NCI-H1048 (cell line): ENCODE measurements around the gene TRMU.

Experiments used
- DNase-seq: peaks from one replicate; lab custom pipeline; 2025; lab: John Stamatoyannopoulos, UW

The TRMU gene

DNA sequence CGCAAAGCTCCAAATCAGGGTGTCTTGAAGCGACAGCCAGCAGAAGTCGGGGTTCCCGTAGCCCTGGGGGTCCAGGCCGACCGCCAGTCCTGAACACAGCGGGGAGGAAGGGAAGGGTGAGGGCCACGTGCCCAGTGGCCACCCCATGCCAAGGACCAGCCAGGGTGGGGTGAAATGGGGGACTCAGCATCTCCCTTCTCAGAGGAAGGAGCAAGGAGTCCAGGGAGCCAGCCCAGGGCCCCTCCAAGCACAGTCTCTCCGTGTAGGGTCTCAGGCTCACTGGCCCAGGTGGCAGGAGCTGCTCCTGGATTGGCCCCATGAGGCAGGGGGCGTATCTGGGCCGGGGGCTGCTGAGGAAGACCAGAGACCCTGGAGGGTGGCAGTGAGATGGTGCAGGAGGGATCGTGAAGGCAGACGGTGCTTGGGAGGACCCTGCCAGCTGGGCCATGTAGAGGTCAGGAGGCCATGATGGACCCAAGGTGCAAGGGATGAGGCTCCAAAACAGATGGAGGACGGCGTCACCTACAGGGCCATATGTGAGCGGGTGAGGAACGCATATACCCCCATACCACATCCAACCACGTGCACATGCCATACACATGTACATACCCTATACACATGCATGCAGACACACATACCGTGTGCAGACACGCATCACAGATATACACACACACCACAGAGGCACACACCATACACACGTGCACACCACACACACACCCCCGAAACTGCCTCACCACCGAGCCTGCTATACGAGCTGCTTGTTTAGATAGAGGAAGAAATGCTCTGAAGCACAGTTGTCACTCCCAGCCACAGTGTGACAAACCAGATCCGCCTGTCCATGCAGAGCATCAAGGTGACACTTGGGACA is 34.4 kb downstream of the TRMU start:
- DNase-seq = no peak

DNA sequence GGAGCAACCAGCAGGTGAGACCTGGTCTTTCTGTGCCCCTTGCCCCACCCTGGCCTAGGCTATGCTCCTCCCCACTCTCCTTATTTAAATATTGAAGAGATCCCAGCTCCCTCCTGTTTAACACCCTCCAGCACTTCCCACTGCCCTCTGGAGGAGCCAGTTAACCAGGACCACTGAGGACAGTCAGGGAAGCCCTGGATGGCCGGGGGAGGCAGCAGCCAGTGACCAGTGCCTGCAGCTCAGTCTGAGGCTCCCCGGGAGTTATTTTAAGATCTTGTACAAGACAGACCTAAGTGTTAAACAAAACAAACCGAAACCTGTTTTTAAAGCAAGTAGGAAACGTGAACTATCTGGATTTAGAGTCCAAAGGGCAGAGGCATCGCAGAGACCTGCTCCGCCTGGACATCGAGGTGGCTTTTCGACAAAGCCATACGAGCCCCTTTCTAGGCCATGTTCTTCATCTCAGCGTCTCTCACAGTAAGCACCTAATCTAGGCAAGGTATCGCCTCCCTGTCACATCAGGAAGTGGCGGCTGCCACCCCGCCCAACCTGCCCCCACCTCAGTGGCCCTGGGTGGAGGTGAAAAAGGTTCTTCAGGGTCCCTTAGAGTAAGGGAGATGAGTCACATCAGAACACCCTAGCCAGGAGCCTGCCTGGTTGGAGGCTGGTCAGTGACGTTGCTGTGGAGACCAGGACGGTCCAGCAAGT is 35.2 kb downstream of the TRMU start:
- DNase-seq = no peak

DNA sequence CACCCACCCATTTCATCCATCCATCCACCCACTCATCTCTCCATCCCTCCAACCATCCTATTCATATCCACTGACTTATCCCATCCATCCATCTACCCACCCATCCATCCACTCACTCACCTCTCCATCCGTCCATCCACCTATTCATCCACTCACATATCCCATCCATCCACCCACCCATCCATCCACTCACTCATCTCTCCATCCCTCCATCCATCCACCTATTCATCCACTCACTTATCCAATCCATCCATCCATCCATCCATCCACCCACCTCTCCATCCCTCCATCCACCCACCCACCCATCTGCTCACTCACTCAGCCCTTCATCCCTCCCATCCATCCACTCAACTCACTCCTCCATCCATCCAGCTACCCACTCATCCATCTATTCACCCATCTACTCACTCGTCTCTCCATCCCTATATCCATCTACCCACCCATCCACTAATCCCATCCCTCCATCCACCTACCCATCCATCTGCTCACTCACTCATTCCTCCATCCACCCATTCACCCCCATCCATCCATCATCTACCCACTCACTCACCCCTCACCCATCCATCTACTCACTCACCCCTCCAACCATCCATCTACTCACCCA is 36.2 kb downstream of the TRMU start:
- DNase-seq = no peak

DNA sequence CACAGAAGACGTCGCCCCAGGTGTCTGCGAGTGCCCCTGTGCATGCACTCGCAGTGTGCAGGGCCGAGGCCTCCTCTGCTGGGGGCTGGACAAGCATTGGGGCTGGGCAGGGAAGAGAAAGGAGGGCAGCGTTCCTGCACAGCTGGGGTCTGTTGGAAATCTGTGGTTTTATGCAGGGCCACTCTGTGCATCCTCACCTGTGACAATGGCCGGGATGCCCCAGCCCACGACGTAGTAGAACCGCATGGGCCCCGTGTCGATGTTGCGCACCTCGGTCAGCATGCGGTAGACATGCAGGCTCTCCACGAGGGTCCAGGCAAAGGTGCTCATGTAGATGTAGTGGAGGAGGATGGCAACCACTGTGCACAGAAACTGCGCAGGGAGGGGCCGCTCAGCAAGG is 37.2 kb downstream of the TRMU start:
- DNase-seq = no peak

DNA sequence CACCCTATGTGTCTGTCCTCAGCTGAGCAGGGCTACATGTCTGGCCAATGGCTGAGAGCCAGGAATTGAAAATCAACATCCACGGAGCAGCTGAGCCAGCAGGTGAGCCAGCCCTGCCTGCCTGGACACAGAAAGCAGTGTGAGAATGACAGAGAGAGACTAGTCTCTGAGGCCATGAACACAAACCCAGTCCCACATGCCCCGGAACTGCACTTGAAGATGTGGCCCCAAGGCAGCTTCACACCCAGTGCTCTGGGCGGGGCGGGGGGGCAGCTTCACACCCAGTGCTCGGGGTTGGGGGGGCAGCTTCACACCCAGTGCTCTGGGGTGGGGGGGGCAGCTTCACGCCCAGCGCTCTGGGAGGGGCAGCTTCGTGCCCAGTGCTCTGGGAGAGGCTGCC is 37.6 kb downstream of the TRMU start:
- no peak for DNase-seq

DNA sequence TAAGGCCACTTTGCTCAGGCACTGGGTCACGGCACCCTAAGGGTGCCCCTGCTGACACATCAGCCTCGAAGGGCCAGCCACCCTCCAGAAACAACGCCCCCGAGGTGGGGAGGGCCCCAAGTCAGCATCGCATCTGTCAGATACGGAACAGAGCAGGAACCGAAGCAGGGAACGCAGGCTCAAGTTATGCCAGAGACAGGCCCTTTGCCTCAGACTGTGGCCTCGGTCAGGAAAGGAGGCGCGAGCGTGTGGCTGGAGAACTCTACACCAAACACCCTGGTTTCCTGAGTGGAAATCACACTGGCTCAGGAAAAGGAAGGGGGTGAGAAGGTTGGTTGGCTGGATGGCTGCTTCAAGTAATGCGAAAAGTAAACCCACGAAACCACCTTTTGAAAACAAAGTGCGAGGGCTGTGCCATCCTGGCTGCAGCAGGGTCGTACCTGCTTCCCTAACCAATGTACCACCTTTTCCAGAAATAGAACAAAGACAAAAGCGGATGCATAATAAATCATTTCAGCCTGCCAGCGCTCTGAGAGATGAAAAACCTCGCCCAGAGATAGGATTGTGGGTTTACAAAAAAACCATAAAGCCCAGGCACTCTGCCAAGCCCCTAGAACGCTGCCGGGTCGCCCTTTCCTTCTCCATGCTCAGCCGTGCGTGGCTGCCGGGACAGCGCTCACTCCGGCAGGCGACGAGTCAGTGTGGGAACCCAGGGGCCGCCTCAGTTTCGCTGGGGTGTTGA is 38.6 kb downstream of the TRMU start:
- DNase-seq = no peak

DNA sequence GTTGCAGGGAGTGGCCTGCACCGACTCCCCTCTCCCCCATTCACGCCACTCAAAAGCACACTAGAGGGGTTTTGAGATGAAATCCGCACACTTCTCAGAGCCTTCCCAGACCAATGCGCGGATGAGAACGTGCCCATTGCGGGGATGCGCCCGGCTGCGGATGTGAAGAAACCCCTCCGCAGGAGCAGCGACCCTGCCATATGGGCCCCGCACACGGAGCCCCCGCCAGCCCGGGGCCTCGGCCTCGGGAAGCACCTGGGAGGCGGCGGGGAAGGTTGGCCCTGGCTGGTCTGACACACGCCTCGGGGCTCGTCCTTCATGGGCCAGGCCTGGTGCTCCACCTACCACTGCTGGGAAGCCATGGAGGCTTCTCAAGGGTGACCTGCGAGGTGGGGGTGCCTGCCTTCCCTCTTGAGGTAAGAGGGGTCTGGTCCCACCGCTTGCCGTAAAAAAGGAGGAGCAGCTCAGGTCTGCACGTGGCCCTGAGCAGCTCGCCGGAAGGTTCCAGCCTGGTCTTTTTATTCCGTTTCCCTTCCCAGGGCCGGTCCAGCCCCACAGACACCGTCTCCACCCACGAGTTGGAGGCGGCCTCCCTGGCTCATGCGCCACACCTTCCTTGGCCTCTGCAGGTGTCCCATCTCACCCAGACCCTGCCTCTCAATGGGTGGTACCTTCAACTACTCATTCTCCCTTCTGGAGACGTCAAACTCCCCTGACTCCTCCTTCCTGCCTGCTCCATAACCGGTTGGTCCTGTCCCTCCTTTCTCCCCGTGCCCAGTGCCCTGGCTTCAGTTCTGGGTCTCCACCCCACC is 39.4 kb downstream of the TRMU start:
- no peak for DNase-seq

DNA sequence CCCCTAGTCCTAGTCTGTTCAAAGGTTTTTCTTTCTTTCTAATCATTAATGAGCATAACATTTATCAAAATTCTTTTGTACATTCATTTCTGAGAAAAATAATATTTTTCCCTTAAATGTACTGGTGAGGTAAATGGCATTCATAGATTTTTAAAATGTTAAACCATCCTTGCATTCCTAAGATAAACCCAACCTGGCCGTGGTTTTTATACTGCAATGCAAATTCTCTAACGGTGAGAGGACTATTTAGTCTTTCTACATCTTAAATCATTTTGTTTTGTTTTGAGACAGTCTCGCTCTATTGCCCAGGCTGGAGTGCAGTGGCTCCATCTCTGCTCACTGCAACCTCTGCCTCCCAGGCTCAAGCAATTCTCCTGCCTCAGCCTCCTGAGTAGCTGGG is 40.6 kb downstream of the TRMU start:
- no peak for DNase-seq

DNA sequence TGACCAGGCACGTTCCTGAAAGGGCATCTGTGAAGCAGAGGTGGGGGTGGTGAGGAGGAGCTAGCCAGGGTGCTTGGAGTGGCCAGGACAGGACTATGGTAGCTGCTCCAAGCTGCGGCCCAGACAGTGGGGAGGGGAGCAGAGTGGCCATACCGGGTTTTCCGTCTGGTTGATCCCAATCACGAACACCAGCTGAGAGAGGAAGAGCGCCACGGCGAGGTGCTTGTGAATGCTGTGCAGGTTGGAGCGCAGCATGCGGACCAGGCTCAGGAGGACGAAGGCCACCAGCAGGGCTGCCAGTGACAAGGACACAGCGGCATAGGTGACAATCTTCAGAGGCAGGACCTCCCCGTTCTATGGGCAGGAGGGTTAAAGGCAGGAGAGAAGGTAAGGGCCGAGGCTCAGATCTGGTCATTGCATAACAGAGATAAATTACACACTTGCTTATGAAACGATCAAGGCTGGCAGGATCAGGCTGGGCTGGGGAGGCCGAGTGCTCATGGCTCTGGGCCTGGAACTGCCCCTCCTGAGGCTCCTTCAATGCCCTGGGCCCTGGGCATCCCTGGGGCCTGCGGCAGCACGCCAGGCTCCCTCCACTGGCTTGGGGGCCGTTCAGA is 41.5 kb downstream of the TRMU start:
- no peak for DNase-seq

DNA sequence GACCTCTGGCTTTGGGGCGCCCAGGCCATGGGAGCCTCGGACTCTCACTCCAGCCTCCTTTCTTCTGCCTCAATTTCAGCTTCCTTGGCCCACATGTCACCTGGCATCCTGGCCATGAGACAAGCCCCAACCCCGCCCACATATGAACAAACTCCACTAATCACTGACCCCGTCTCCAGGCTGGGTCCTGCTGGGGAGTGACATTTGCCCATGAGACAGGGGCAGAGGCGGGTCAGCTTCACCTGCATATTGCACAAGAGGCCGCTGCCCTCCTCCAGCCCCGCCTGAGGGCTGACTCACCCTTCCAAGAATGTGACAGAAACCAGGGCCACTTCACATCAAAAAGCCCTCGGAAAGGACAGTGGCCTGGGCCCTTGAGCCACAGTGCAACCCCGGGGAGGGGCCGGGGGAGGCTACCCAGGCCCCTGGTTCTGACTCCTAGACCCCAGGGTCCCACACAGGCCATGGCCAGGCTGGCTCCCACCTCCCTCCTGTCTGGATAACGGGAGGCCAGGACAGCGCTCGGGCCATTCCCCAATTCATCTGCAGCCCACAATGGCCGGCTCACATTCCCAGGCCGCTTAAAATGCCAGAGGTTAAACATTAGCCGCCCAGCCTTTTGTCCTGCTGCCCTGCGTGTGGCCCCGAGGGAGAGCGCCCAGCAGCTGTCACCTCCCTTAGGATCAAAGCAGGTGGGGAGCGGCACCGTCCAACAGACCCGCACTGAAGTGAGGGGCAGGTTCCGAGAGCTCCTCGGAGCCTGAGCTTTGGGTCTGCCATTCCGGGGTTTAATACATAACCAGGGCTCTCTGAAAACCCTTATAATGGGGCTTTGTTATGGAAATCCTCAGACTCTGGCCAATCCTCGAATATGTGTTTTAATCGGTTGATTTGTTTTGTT is 42.3 kb downstream of the TRMU start:
- no peak for DNase-seq

DNA sequence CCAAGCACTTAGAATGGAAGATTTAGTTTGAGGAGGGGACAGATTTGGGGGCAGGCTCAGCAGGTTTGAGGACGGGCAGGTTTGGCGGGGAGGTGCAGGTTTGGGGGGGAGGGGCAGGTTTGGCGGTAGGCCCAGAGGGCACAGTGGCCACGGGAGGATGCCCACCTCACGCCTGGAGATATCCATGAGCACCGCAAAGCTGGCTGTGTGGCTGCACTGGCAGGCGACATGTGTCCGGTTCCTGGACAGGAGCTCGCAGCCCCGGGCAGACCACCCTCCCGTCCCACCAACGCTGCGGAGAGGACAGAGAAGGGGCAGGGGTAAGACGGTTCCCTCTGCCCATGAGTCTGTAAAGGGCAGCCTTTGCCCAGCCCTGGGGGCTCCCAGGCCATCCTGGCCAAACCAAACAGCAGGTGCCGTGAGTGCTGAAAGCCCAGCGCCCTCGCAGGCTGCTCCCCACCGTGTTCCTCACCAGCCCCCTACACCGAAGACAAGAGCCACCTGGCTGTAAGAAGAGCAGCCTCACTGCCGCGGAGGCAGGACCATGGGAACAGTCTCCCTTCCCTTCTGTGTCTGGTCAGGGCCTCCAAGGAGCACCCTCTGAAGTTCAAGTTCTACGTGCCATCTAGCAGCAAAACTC is 43.0 kb downstream of the TRMU start:
- no peak for DNase-seq

DNA sequence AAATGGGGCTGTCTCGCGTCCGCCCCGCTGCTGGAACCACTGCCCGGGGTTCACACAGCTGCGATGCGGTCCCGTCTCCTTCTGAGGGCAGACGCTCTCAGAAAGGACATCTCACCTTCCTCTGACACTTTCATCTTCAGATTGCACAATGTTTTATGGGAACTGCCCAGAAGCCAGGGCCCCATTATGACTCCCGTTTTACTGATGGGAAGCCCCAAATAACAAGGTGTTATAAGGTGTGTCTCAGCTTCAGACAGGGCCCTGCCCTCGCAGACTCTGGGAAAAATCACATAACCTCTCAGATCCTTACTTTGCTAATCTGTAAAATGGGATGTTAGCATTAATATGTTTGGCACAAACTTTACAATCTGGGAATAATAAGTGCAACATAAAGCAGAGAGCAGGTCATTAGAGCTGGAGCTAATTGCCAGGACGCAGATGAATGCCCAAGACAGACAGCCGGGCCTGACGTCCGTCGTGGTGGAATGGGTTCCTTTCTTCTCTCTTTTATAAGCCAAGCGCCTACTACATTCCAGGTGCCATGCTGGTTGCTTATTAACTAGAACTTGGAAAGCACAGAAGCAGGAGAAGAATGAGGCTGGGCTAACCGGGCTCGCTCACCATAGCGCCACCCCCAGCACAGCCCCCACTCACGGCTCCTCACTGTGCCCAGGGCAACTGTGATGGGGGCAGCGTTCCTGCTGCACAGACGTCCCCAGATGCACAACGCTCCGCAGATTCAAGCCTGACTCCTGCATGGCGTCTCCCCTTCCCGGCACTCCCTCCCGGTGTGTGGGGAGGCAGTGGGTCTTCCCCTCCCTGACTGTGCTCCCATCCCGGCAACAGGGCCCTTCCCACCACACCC is 43.8 kb downstream of the TRMU start:
- no peak for DNase-seq

DNA sequence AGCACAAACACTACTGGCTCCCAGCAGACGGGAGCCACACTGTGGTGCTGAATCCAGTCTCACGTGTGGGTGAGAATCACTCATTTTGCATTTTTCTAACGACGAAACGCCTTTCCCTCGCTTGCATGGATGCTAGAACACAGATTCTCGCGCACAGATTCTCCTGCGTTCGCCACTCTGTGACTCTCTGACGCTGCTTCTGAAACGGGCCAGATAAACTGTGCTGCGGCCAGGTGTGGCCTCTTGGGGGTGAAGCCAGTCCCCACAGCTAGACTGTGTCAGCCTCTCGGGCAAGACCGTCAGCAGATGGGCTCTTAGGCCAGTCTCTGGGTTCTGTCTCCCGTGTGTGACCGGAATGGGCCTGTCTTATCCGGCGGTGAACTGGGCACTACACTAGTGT is 44.6 kb downstream of the TRMU start:
- DNase-seq = no peak

DNA sequence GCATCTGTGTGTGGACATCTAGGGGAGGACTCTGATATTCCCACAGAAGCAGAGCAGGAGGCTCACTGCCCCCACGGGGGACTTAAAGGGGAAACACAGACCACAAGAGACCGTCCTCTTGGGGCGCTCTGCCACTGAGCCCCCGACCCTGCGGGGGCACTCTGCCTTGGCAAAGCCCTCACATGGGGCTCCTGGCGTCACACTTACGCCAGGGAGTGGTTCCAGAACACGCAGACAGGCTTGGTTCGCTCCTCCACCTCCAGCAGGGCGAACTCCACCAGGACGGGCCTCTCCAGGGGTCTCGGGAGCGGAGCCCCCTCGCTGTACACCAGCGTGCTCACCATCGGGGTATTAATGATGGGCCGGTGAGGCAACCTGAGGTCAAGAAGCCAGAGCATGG is 45.1 kb downstream of the TRMU start:
- DNase-seq = no peak

DNA sequence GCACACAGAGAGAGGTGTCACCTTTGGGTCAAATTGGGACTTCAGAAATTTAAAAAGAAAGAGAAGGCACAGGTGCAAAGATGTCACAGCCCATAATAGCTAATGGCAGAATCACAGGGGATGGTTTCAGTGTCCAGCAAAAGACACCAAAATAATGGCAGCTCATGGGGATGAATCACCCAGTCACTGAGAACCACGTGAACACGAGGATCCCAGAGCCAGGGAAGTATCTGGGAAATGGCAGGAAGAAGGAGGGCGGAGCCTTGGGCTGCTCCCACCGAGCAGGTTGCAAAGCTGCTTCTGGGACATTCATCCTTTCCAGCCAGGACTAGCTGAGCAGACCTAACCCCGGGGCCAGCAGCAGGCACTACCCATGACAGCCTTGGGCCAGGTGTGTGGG is 45.6 kb downstream of the TRMU start:
- no peak for DNase-seq

DNA sequence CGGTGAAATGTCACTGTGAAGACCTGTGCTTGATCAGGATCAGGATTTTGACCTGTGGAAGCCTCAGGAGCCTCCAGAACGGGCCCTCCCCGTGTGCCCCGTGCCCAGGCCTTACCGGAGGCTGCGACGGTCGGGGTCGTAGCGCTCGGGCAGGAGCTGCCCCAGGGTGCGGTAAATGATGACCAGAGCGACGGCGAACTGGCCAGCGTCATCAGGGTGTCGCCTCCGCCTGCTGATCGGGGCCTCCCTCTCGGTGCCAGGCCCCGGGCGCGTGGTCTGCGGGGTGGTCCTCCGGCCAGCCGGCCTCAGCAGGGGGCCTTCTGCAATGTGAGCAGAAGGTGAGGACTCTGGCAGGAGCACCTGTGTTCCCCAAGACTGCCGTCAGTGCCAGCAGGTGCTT is 46.2 kb downstream of the TRMU start:
- DNase-seq = no peak

DNA sequence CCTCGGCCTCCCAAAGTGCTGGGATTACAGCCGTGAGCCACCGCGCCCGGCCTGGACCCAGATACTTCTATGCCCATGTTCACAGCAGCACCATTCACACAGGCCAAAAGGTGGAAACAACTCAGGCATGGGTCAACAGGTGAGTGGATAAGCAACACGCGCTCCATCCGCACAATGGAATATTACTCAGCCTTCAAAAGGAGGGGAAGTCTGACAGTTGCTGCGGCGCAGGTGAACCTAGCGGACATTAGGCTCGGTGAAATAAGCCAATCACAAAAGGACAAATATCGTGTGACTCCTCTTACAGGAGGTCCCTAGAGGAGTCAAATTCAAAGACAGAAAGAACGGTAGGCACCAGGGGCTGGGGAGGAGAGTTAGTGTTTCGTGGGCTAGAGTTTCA is 47.0 kb downstream of the TRMU start:
- DNase-seq = no peak

DNA sequence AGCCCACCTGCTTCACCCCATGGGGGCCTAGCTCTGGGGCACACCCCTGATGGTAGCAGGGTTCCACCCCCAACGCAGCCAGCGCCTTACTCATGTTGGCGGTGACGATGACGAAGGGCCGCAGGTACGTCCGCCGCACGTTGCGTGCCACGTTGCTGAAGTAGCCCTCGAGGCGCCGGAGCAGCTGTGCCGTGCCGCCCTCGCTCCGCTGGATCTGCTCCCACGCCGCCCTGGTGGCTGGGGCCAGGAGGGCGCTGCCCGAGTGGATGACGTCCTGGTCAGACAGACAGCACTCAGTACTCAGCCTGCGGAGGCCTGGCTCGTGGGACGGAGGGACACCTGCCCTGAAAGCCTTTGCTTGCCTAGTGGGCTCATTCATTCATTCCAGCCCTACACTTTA is 50.8 kb downstream of the TRMU start:
- no peak for DNase-seq

DNA sequence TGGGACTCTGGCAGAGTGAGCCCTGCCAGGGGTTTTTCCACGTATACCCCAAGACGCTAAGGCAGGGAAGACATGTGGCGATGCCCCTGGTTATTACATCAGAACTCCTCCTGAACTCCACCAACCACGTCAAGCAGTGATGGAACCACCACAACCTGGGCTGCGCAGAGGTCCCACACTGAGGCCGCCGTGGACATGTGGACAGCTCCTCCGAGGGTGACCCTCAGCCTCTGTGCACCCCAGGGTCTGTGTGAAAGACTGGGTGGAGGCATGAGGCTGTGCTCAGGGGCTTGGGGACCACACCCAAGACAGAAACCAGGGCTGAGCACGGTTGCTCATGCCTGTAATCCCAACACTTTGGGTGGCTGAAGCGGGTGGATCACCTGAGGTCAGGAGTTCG is 52.2 kb downstream of the TRMU start:
- DNase-seq = no peak
